ENCODE results near the gene DNAJB4.
"Not testable (repeated sequence)": the region's sequence is repeated elsewhere in the genome, so short reads cannot be mapped to it uniquely, and the experiment has no call there.

DNAJB4 gene

GRCh38 chr1:78054559-78054958 lies 49.8 kb downstream of the DNAJB4 start:
- Histone ChIP-seq H3K4me3 (no peak overlapping the region), H3K27ac (no peak overlapping the region)

- Histone ChIP-seq H3K4me3 (no peak overlapping the region), H3K27ac (no peak overlapping the region)
Observed at GRCh38 chr1:78054972-78055371, 50.2 kb downstream of the DNAJB4 start.

GRCh38 chr1:78055565-78056132 lies 50.9 kb downstream of the DNAJB4 start:
- Histone ChIP-seq H3K4me3 (no peak overlapping the region), H3K27ac (no peak overlapping the region)

GRCh38 chr1:78058670-78059069 lies 53.9 kb downstream of the DNAJB4 start:
- no peak overlapping the region for H3K4me3 ChIP-seq
- H3K27ac ChIP-seq, result no peak overlapping the region

GRCh38 chr1:78060857-78061563 lies 56.3 kb downstream of the DNAJB4 start:
- no peak overlapping the region for H3K27ac ChIP-seq

GRCh38 chr1:78061825-78062523 lies 57.2 kb downstream of the DNAJB4 start:
- H3K27ac ChIP-seq, result peak overlapping the region in 2 of 21 experiments; percentile 6 to 39

More at GRCh38 chr1:78060857-78061563, 56.3 kb downstream of the DNAJB4 start:
- no peak overlapping the region for H3K4me3 ChIP-seq

GRCh38 chr1:78064886-78065285 lies 60.1 kb downstream of the DNAJB4 start:
- H3K27ac ChIP-seq, H3K4me3 ChIP-seq: not testable (repeated sequence)

More at GRCh38 chr1:78061825-78062523, 57.2 kb downstream of the DNAJB4 start:
- H3K4me3 ChIP-seq, result no peak overlapping the region

Measured in skin epidermis (tissue), 12 donors.